Breast epithelium (tissue), 4 donors: ENCODE data around the gene SEPTIN1. TPM values are rescaled to one million over a fixed set of nuclear protein-coding genes. Genes with fewer than 3 reads are reported as not detected.
A peak's percentile ranks its signal among the peaks of the same experiment; 100 is the strongest.

Experiments used
- DNase-seq, 2 donors: peaks; one replicate each; pipeline ENCODE4 v3.0.0-alpha.2; 2019; ENCODE audit warnings: low spot score in 2 of 2
- H3K27ac ChIP-seq, 2 donors: fragments of 200-600 bp; sonication (generic) in 1 of 2; one replicate each; pipeline ENCODE4 v1.5.1; 2016 to 2019; ENCODE audit warnings: mild to moderate bottlenecking in 1 of 2
- H3K27me3 ChIP-seq, 2 donors: fragments of 200-600 bp; sonication (generic) in 1 of 2; one replicate each; pipeline versions ENCODE4 v1.5.1 to v1.6.0; 2017 to 2019; ENCODE audit warnings: control low read depth in 1 of 2, mild to moderate bottlenecking in 1 of 2
- H3K36me3 ChIP-seq: fragments of 200-600 bp; one replicate; pipeline ENCODE4 v1.5.1; 2019
- H3K4me1 ChIP-seq, 2 donors: fragments of 200-600 bp; sonication (generic); one replicate each; pipeline ENCODE4 v1.5.1; 2016 to 2019; ENCODE audit warnings: control low read depth in 1 of 2
- H3K4me3 ChIP-seq, 3 donors: fragments of 200-600 bp; sonication (generic); 1 replicate in 2 of 3; 2 replicates in 1 of 3; pipeline ENCODE4 v1.5.1; 2016 to 2019; ENCODE audit warnings: mild to moderate bottlenecking in 3 of 3, moderate library complexity in 2 of 3
- H3K9me3 ChIP-seq, 2 donors: fragments of 200-600 bp; sonication (generic) in 1 of 2; one replicate each; pipeline ENCODE4 v1.5.1; 2016 to 2019; ENCODE audit warnings: control low read depth in 1 of 2
- POLR2A ChIP-seq: fragments of 450-650 bp; IDR thresholded peaks from one replicate; pipeline ENCODE4 v1.6.1; 2016; ENCODE audit warnings: antibody characterized with exemption, mild to moderate bottlenecking, moderate library complexity
- POLR2AphosphoS5 ChIP-seq, 3 donors: sonication (generic); formaldehyde crosslinking; IDR thresholded peaks; one replicate each; pipeline ENCODE4 v1.6.1; 2017; ENCODE audit warnings: antibody characterized with exemption in 3 of 3
- intact Hi-C: fragments of 100-400 bp; cut with DNase I; formaldehyde crosslinking; loops from one replicate; pipeline ENCODE4 v1.15.1; 2023; ENCODE audit warnings: low total_unique reads
- total RNA-seq, 3 donors: library from RNA; depleted of rRNA; stranded (reverse); fragments of >200 nt; gene quantifications; one replicate each; pipeline ENCODE4 v1.1.0, GENCODE V29; 2016
- TF ChIP-seq, protein P1 (sequence below), 3 donors: fragments of 450-650 bp; IDR thresholded peaks; one replicate each; pipeline ENCODE4 v1.5.1; 2016 to 2017; ENCODE audit warnings: antibody characterized with exemption in 3 of 3, mild to moderate bottlenecking in 3 of 3, moderate library complexity in 3 of 3

SEPTIN1 gene
- total RNA-seq, 3 donors from 2014 or later, result 1.3 to 4.6 (median 2.7) TPM

DNA sequence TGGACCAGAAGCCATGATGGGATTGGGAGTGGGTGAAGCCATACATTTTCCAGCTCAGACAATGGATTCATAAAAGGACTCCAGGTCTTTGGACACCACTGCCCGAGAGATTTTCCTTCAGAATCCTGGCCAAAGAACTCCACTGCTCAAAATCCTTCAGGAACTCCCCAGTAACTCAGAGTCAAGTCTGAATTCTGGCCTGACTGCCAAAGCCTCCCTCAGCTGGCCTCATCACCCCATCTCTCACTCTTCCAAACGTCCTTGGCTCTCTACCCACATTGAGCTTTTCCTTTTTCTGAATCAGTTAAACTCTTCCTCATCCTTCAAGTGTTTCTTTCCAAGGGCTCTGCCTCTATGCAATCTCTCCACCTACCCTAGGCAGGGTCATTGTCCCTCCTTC is 1.2 kb upstream of the SEPTIN1 start:
- Histone ChIP-seq H3K36me3 (no peaks in the 10 kb centered on the region), H3K4me1 (peaks cover 0 to 3% of the 10 kb centered on the region in 2 donors), H3K4me3 (no peak overlapping the region), H3K27ac (no peak overlapping the region), H3K9me3 (no peaks in the 10 kb centered on the region), H3K27me3 (no peaks in the 10 kb centered on the region)
- TF ChIP-seq, protein P1, sequence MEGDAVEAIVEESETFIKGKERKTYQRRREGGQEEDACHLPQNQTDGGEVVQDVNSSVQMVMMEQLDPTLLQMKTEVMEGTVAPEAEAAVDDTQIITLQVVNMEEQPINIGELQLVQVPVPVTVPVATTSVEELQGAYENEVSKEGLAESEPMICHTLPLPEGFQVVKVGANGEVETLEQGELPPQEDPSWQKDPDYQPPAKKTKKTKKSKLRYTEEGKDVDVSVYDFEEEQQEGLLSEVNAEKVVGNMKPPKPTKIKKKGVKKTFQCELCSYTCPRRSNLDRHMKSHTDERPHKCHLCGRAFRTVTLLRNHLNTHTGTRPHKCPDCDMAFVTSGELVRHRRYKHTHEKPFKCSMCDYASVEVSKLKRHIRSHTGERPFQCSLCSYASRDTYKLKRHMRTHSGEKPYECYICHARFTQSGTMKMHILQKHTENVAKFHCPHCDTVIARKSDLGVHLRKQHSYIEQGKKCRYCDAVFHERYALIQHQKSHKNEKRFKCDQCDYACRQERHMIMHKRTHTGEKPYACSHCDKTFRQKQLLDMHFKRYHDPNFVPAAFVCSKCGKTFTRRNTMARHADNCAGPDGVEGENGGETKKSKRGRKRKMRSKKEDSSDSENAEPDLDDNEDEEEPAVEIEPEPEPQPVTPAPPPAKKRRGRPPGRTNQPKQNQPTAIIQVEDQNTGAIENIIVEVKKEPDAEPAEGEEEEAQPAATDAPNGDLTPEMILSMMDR (IDR thresholded peaks at IDR 0.05), result no peak
- DNase-seq, result no peak
- intact Hi-C loops, result no loop called here

DNA sequence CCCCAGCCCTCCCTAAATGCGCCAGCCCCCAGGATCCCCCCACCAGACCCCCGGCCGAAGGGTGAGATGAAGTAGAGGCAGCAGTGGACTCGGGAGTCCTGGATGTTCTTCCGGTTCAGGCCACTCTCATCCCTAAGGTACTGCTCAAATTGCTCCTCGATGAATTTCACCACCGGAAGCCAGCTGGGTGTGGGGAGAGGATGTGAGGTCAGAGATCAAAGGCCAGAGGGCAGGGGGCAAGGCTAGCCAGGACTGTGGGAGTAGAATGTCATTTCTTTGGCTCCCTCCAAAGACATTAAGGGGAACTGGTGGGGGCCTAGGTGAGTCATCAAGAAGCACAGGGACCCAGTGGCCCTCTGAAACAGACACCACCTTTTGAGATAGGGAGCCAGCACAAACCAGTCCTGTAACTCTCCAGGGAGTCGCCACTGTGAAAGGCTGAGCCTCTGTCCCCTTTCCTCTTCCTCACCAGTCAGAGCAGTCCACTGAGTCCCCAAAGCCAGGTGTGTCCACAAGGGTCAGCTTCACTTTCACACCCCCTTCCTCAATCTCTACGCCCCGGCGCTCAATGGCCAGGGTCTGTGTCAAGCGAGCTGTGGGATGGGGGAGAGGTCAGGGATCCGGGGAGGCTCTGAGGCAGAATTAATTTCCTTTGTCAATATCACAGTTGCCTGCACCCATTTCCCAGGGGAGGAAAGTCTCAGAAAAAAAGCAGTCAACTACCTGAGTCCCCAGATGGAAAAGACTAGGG is 895 bp downstream of the SEPTIN1 start:
- H3K4me1 ChIP-seq, result peaks cover 0 to 3% of the 10 kb centered on the region in 2 donors
- TF ChIP-seq, protein P1 (IDR thresholded peaks at IDR 0.05), result no peak
- TF ChIP-seq POLR2AphosphoS5 (IDR thresholded peaks at IDR 0.05), result no peak
- no peak for TF ChIP-seq POLR2A
- no peak for DNase-seq
- H3K27ac ChIP-seq, result peak overlapping the region in 1 of 2 donors; percentile 38
- intact Hi-C loops, result no loop called here
- H3K9me3 ChIP-seq, result no peaks in the 10 kb centered on the region
- no peaks in the 10 kb centered on the region for H3K27me3 ChIP-seq
- no peaks in the 10 kb centered on the region for H3K36me3 ChIP-seq
- H3K4me3 ChIP-seq, result no peak overlapping the region

GRCh38 chr16:30380803-30381208 is 1.6 kb downstream of the SEPTIN1 start:
- Histone ChIP-seq H3K9me3 (no peaks in the 10 kb centered on the region), H3K4me1 (peaks cover 0 to 3% of the 10 kb centered on the region in 2 donors), H3K4me3 (no peak overlapping the region), H3K27ac (peak overlapping the region in 1 of 2 donors; percentile 38), H3K36me3 (no peaks in the 10 kb centered on the region), H3K27me3 (no peaks in the 10 kb centered on the region)
- no peak for DNase-seq
- intact Hi-C loops, result no loop called here
- no peak for TF ChIP-seq POLR2AphosphoS5 (IDR thresholded peaks at IDR 0.05)
- TF ChIP-seq POLR2A, result no peak
- TF ChIP-seq, protein P1 (IDR thresholded peaks at IDR 0.05), result no peak

- TF ChIP-seq POLR2AphosphoS5 (IDR thresholded peaks at IDR 0.05), result no peak
- no peak for TF ChIP-seq POLR2A
- TF ChIP-seq, protein P1 (IDR thresholded peaks at IDR 0.05), result no peak
- no peak for DNase-seq
- Histone ChIP-seq H3K4me3 (no peak overlapping the region), H3K27me3 (no peaks in the 10 kb centered on the region), H3K36me3 (no peaks in the 10 kb centered on the region), H3K4me1 (peaks cover 0 to 3% of the 10 kb centered on the region in 2 donors), H3K9me3 (no peaks in the 10 kb centered on the region), H3K27ac (no peak overlapping the region)
- intact Hi-C loops, result no loop called here
Observed at GRCh38 chr16:30380072-30380802, 2.1 kb downstream of the SEPTIN1 start.

DNA sequence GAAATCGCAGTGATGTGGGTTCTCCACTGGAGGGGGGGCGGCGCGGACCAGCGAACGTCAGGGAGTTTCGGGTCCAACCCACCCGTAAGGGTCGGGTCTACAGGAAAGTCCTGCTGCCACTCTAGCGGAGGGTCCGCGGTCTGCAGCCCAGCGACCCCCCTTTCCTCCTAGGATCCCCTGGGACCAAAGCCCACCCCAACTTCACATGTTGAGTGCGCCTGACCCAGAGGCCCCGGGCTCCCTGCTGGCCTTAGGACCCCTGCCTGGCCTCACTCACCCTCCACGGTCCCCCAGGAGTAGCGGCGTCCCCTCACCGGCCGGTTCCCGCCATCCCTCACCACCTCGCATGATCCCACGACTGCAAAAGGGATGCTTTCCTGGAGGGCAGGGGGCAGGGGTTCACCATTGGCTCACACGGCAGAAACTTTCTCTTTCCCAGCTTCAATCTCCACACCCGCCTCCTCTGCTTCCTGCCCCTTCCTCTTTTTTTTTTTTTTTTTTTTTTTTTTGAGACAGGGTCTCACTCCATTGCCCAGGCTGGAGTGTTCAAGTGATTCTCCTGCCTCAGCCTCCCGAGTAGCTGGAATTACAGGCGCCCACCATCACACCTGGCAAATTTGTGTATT is 3.1 kb downstream of the SEPTIN1 start:
- no peak for TF ChIP-seq POLR2A
- TF ChIP-seq, protein P1 (IDR thresholded peaks at IDR 0.05), result peak in 1 of 3 donors; percentile 22
- no peak for TF ChIP-seq POLR2AphosphoS5 (IDR thresholded peaks at IDR 0.05)
- Histone ChIP-seq H3K36me3 (no peaks in the 10 kb centered on the region), H3K9me3 (no peaks in the 10 kb centered on the region), H3K27ac (peak overlapping the region; percentile 99), H3K27me3 (no peaks in the 10 kb centered on the region), H3K4me3 (peak overlapping the region; percentile 51 to 94 (median 72)), H3K4me1 (peaks cover 0 to 3% of the 10 kb centered on the region in 2 donors)
- DNase-seq, result no peak
- intact Hi-C loops, result no loop called here
